Hepatocyte (in vitro differentiated cells): ENCODE data around the gene UBE3C. TPM values are rescaled to one million over a fixed set of nuclear protein-coding genes. Genes with fewer than 3 reads are reported as not detected.

Experiments
- DNase-seq: peaks from one replicate; pipeline ENCODE4 v3.0.0-alpha.2; 2016; ENCODE audit warnings: low spot score
- H2AFZ ChIP-seq: fragments of 200-600 bp; sonication (generic); 2 replicates; pipeline ENCODE4 v1.6.0; 2016; ENCODE audit warnings: antibody characterized with exemption, mild to moderate bottlenecking
- H3K27ac ChIP-seq: fragments of 200-600 bp; sonication (generic); 2 replicates; pipeline ENCODE4 v1.5.1; 2016; ENCODE audit warnings: mild to moderate bottlenecking
- H3K27me3 ChIP-seq: fragments of 200-600 bp; sonication (generic); 2 replicates; pipeline ENCODE4 v1.6.1; 2016
- H3K36me3 ChIP-seq: fragments of 200-600 bp; sonication (generic); replicated peaks from 2 replicates; pipeline ENCODE4 v1.5.1; 2016; ENCODE audit warnings: low read depth; ENCODE audit not compliant: insufficient read depth
- H3K4me1 ChIP-seq: fragments of 200-600 bp; sonication (generic); 2 replicates; pipeline ENCODE4 v1.5.1; 2016; ENCODE audit warnings: mild to moderate bottlenecking, moderate library complexity; ENCODE audit not compliant: insufficient read depth
- H3K4me2 ChIP-seq: fragments of 200-600 bp; sonication (generic); 2 replicates; pipeline ENCODE4 v1.6.0; 2016
- H3K4me3 ChIP-seq: fragments of 200-600 bp; sonication (generic); 2 replicates; pipeline ENCODE4 v1.5.1; 2016; ENCODE audit warnings: mild to moderate bottlenecking
- H3K79me2 ChIP-seq: fragments of 200-600 bp; sonication (generic); 2 replicates; pipeline ENCODE4 v1.6.0; 2017; ENCODE audit warnings: mild to moderate bottlenecking
- H3K9me2 ChIP-seq: fragments of 200-600 bp; sonication (generic); replicated peaks from 2 replicates; pipeline ENCODE4 v1.6.0; 2017; ENCODE audit warnings: mild to moderate bottlenecking; ENCODE audit not compliant: insufficient read depth
- H3K9me3 ChIP-seq: fragments of 200-600 bp; sonication (generic); 2 replicates; pipeline ENCODE4 v1.5.1; 2016; ENCODE audit warnings: low read depth, mild to moderate bottlenecking
- H4K20me1 ChIP-seq: fragments of 200-600 bp; sonication (generic); 2 replicates; pipeline ENCODE4 v1.6.0; 2016; ENCODE audit warnings: mild to moderate bottlenecking; ENCODE audit not compliant: insufficient read depth, poor library complexity, severe bottlenecking
- EZH2 ChIP-seq: fragments of 200-600 bp; sonication (generic); IDR thresholded peaks from 2 replicates; pipeline ENCODE4 v1.6.1; 2016; ENCODE audit warnings: antibody characterized with exemption, mild to moderate bottlenecking, borderline replicate concordance
- EZH2phosphoT487 ChIP-seq: fragments of 200-600 bp; sonication (generic); IDR thresholded peaks from one replicate; pipeline ENCODE4 v1.6.1; 2018; ENCODE audit warnings: antibody characterized with exemption, mild to moderate bottlenecking, low read depth, moderate library complexity; ENCODE audit not compliant: unreplicated experiment, severe bottlenecking
- WGBS: methylation state at CpG from one replicate; pipeline ENCODE4 v1.1.6; 2016; ENCODE audit warnings: low lambda C conversion rate; ENCODE audit errors: missing lambda C conversion rate; 5-methylcytosine and 5-hydroxymethylcytosine counted together
- polyA plus RNA-seq: library from polyadenylated mRNA; unstranded; fragments of >200 nt; fragmentation: Nextera tagmentation; extraction: Ambion mirVana; gene quantifications from 2 replicates; pipeline ENCODE4 v1.2.1, GENCODE V29; 2016
- total RNA-seq: library from RNA; depleted of rRNA; stranded (reverse); fragments of >200 nt; gene quantifications from 2 replicates; pipeline ENCODE4 v1.2.3, GENCODE V29; 2014
- TF ChIP-seq, protein P1 (sequence below): fragments of 200-600 bp; sonication (generic); IDR thresholded peaks from 2 replicates; pipeline ENCODE4 v1.5.1; 2016; ENCODE audit warnings: antibody characterized with exemption, mild to moderate bottlenecking; ENCODE audit not compliant: poor library complexity

UBE3C gene
- total and polyA plus RNA-seq, 2 experiments from 2014 or later = 24.6 to 72.6 TPM

DNA sequence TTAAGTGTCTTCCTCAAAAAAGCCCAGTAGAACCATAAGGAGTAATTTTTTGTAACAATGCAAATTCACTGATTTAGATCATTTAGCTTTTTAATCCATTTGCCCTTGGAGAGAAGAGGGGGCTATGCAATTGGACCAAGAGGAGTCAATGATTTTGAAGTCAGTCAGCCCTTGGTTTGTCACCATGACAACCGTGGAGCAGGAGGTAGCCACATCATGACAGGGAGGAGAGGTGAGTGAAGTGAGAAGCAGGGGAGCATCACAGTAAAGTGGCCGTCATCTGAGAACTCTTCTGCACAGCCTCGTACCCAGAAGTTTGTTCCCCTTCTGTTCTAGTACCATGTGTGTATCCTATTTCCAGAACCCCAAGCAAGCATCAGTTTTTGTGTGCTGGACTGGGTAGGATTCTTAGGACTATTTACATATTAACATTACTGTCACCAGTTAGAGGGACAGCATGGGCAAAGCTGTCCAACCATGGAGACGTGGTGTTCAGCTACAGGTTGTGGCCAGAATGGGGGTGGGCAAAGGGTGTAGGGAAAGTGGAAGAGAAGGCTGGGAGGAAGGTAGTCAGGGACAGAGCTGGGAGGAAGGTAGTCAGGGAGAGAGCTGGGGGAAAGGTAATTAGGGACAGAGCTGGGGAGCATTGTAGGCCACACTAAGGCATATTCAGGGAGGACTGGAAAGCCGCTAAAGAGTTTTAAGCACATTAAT, 13.1 kb downstream of the UBE3C start:
- Histone ChIP-seq H3K79me2 (peaks cover 100% of the 10 kb centered on the region), H3K9me3 (no peaks in the 10 kb centered on the region), H3K4me2 (peak overlapping the region; percentile 69), H2AFZ (no peak overlapping the region), H3K27me3 (no peaks in the 10 kb centered on the region), H3K4me1 (peaks cover 8% of the 10 kb centered on the region), H3K9me2 (no peaks in the 10 kb centered on the region), H3K36me3 (no peaks in the 10 kb centered on the region), H3K4me3 (no peak overlapping the region), H3K27ac (no peak overlapping the region), H4K20me1 (peaks cover 95% of the 10 kb centered on the region)
- DNase-seq = no peak
- 87% methylated on average over 5 of the region's 5 CpGs for WGBS
- TF ChIP-seq, protein P1, sequence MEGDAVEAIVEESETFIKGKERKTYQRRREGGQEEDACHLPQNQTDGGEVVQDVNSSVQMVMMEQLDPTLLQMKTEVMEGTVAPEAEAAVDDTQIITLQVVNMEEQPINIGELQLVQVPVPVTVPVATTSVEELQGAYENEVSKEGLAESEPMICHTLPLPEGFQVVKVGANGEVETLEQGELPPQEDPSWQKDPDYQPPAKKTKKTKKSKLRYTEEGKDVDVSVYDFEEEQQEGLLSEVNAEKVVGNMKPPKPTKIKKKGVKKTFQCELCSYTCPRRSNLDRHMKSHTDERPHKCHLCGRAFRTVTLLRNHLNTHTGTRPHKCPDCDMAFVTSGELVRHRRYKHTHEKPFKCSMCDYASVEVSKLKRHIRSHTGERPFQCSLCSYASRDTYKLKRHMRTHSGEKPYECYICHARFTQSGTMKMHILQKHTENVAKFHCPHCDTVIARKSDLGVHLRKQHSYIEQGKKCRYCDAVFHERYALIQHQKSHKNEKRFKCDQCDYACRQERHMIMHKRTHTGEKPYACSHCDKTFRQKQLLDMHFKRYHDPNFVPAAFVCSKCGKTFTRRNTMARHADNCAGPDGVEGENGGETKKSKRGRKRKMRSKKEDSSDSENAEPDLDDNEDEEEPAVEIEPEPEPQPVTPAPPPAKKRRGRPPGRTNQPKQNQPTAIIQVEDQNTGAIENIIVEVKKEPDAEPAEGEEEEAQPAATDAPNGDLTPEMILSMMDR = no peak
- no peak for TF ChIP-seq EZH2phosphoT487
- no peak for TF ChIP-seq EZH2

DNA sequence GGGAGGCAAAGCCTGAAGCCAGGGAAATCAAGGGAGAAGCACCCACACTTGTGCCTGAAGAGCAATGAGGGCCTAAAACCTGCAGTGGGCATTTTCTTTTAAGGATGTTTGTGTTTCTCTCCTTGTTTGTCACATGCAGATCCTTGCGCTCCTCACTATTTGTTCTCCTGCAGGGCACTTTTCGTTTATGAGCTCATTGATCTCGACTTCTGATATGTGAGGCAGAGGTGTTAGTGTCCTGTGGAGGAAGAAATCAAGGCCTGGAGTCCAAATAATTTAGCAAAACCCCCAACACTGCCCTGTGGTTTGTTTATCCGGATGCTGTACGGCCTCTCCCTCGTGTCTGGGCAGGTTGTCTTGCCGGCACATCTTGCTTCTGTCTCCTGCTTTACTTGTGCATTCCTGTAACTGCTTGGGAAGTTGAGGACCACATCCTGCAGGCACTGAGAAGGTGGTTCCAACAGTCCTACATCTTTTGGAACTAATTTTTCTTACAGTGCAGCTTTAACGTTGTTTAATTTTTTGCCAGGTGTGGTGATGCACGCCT, 13.7 kb downstream of the UBE3C start:
- peaks cover 95% of the 10 kb centered on the region for H4K20me1 ChIP-seq
- H3K4me2 ChIP-seq = no peak overlapping the region
- H3K9me3 ChIP-seq = no peaks in the 10 kb centered on the region
- no peak overlapping the region for H3K27ac ChIP-seq
- no peak overlapping the region for H2AFZ ChIP-seq
- 76% methylated on average over 9 of the region's 9 CpGs for WGBS
- H3K36me3 ChIP-seq = no peaks in the 10 kb centered on the region
- peaks cover 100% of the 10 kb centered on the region for H3K79me2 ChIP-seq
- H3K4me3 ChIP-seq = no peak overlapping the region
- no peak for DNase-seq
- TF ChIP-seq, protein P1 = no peak
- no peak for TF ChIP-seq EZH2phosphoT487
- TF ChIP-seq EZH2 = no peak
- no peaks in the 10 kb centered on the region for H3K9me2 ChIP-seq
- H3K27me3 ChIP-seq = no peaks in the 10 kb centered on the region
- peaks cover 8% of the 10 kb centered on the region for H3K4me1 ChIP-seq

DNA sequence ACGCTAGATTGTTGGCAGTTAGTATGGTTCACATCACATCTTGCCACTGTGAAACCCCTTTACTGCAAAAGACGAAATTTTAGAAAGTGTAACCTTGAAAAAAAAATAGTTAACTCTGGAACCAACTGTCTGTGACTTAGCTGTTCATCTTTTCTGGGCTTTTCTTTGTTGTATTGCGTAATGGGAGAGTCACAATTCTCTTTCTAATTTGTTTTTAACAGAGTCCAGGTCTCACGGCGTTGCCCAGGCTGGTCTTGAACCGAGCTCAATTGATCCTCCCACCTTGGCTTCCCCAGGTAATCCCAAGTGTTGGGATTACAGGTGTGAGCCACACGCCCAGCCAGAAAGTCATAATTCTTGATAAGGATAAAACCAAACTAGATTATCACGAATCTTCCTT, 14.5 kb downstream of the UBE3C start:
- H3K36me3 ChIP-seq = no peaks in the 10 kb centered on the region
- no peaks in the 10 kb centered on the region for H3K9me2 ChIP-seq
- 87% methylated on average over 8 of the region's 8 CpGs for WGBS
- no peaks in the 10 kb centered on the region for H3K9me3 ChIP-seq
- DNase-seq = no peak
- H4K20me1 ChIP-seq = peaks cover 95% of the 10 kb centered on the region
- H3K27me3 ChIP-seq = no peaks in the 10 kb centered on the region
- H3K4me1 ChIP-seq = peaks cover 8% of the 10 kb centered on the region
- peaks cover 100% of the 10 kb centered on the region for H3K79me2 ChIP-seq
- H3K27ac ChIP-seq = no peak overlapping the region
- no peak overlapping the region for H3K4me2 ChIP-seq
- no peak overlapping the region for H3K4me3 ChIP-seq
- H2AFZ ChIP-seq = no peak overlapping the region
- TF ChIP-seq EZH2 = no peak
- TF ChIP-seq, protein P1 = no peak
- TF ChIP-seq EZH2phosphoT487 = no peak
